ENCODE measurements around the gene ESF1.

Gene ESF1

DNA sequence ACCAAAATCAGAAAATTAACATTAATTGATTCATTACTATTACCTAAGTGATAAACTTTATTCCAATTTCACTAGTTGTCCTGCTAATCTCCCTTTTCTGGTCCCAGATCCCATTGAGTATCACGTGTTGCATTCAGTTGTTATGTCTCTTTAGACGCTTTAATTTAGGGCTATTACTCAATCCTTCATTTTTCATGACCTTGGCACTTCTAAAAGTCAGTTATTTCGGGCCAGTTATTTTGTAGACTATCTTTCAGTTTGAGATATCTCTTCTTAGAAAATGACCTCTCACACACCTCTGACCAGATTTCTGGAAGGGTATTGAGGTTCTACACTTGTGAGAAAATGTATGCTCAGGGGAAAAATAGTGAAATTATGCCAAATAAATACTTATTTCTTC, 112.0 kb downstream of the ESF1 start:
- no peak for DNase-seq (ENCODE audit: low spot score)

- no peak for DNase-seq (ENCODE audit: low spot score)
Measured at GRCh38 chr20:13671916-13672378, 112.8 kb downstream of the ESF1 start.

GRCh38 chr20:13671512-13671911, 113.2 kb downstream of the ESF1 start:
- DNase-seq (ENCODE audit: low spot score), result no peak

DNA sequence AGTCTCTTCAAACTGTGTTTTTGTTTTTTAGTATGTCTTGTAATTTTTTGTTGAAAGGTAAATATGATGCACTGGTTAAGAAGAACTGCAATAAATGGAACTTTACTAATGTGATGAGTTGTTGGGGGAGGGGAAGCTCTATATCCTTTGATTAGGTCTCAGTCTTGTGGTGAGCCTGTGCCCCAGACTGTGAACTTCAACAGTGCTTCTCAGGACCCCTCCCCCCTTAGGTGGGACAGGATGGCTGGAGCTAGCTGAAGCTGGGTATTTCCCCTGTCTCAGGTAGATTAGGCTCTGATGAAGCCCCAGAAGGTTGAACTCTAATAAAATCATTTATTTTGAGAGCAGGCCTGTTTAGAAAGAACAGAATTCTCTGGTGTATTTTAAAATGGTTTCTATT, 114.6 kb downstream of the ESF1 start:
- DNase-seq (ENCODE audit: low spot score), result no peak

DNA sequence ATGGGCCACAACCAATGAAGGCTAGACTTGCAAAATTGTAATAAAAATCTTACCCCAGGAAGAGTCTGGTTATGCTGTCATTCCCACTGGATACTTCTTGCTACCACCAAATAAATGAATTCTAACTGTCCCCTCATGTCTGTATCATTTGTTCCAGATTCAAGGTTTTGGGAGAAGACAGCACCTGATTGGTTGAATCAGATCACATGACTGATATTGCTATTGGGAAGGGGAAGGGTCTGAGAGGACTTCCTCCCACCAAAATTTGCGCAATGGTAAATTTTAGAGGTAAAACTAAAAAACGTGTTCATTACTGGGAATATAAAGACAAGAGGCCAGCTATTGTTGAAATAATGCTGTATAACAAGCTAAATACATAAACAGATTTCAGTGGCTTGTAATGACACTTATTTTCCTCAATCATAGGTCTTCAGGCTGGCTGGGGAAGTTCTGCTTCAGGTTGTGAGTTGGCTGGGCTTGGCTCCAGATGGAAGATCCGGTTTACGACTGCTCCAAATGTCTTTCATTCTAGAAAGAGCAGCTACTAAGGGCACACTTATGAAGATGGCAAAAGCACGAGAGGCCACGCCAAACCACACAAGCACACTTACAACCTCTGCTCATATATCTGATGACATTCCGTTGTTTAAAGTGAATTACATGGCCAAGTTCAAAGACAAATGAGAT, 118.9 kb downstream of the ESF1 start:
- no peak for DNase-seq (ENCODE audit: low spot score)

Measured in cerebellar cortex (tissue), 1 donor.